Measurements from ENCODE around the gene HS2ST1.

Gene HS2ST1

DNA sequence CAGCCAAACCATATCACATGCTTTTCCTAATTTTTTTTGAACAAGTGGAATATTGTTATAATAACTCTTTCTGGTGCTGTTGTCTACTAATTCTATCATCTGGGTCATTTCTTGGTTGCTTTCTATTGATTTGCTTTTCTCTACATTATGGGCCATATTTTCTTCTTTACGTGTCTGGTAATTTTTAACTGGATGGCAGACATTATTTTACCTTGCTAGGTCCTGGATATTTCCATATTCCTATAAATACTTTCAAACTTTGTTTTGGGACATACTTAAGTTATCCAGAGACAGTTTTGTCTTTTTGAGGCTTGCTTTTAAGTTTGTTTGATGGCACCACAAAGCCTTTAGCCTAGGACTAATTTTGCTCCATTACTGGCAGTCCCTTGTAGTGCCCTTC, 11.3 kb downstream of the HS2ST1 start:
- Histone ChIP-seq H3K27ac (ENCODE audit: low read depth, low read length) (no peak overlapping the region), H3K9ac (ENCODE audit: low read depth, low read length) (no peak overlapping the region), H3K4me1 (ENCODE audit: insufficient read depth, low read length) (peaks cover 10% of the 10 kb centered on the region), H3K9me3 (ENCODE audit: insufficient read depth, low read depth, low read length) (peaks cover 33% of the 10 kb centered on the region), H3K27me3 (ENCODE audit: insufficient read depth, low read length) (no peaks in the 10 kb centered on the region), H3K36me3 (ENCODE audit: insufficient read depth, low read length) (peaks cover 4% of the 10 kb centered on the region; the same call in 1 of the 2 replicates), H3K4me3 (ENCODE audit: low read length) (no peak overlapping the region)
- WGBS, result 100% methylated on average over 1 of the region's 1 CpG

DNA sequence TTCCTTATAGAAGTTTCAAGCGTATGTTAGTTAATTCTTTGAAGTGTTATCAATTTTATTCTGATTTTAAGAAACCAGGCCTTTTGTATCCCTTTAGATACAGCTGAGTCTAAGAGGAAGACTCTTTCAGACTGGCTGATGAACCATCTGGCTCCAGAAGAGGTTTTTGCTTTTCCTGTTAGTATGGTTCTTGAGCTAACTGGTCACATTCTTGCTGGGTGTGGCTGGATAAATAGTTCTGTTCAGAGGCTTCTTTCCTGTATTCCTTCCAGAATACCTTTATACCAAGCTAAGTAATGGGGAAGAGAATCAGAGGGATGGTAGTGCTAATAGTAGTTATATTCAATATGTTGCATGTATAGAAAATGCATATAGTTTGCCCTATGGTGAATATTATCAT, 12.4 kb downstream of the HS2ST1 start:
- Histone ChIP-seq H3K9ac (ENCODE audit: low read depth, low read length) (no peak overlapping the region), H3K36me3 (ENCODE audit: insufficient read depth, low read length) (no peaks in the 10 kb centered on the region), H3K4me3 (ENCODE audit: low read length) (no peak overlapping the region), H3K27me3 (ENCODE audit: insufficient read depth, low read length) (no peaks in the 10 kb centered on the region), H3K4me1 (ENCODE audit: insufficient read depth, low read length) (peaks cover 15% of the 10 kb centered on the region), H3K27ac (ENCODE audit: low read depth, low read length) (no peak overlapping the region), H3K9me3 (ENCODE audit: insufficient read depth, low read depth, low read length) (peaks cover 28% of the 10 kb centered on the region)
- no CpG with 5 or more reads among the region's 1 CpG for WGBS

DNA sequence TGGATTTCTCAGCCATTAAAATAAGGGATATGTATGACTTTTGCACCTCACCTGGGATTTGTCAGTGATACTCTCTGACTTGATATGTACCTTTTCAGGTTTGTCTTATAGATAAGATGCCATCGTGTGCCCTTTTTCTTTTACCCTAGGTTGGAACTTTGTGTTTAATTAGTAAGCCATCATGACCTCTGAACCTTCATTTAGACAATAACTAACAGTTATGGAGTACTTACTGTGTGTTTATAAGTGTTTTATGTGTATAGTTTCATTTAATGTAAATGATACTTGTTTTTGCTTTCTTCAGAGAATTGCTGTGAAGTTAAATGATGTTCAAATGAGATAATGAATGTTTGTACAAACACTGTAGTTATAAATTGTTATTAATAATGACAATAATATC, 14.4 kb downstream of the HS2ST1 start:
- no CpG with 5 or more reads among the region's 1 CpG for whole genome bisulfite sequencing
- H3K36me3 ChIP-seq (ENCODE audit: insufficient read depth, low read length), result no peaks in the 10 kb centered on the region
- H3K27me3 ChIP-seq (ENCODE audit: insufficient read depth, low read length), result no peaks in the 10 kb centered on the region
- no peak overlapping the region for H3K4me3 ChIP-seq (ENCODE audit: low read length)
- no peak overlapping the region for H3K9ac ChIP-seq (ENCODE audit: low read depth, low read length)
- peaks cover 16% of the 10 kb centered on the region for H3K9me3 ChIP-seq (ENCODE audit: insufficient read depth, low read depth, low read length)
- H3K4me1 ChIP-seq (ENCODE audit: insufficient read depth, low read length), result peaks cover 33% of the 10 kb centered on the region
- H3K27ac ChIP-seq (ENCODE audit: low read depth, low read length), result no peak overlapping the region

DNA sequence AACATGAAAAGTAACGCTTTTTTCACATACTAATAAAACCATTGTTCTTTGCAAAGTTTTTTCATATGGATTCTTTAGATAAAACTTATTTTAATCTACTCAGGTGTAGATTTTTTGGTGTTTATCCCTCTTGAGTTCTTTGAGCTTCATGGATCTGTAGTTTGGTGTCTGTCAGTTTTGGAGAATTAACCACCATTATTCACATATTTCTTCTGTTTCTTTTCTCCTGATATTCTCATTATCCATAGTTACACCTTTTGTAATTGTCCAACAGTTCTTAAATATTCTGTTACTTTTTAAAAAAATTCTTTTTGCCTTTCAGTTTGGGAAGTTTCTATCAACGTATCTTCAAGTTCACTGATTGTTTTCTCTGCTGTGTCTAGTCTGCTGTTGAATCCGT, 18.6 kb downstream of the HS2ST1 start:
- WGBS, result 82% methylated on average over 2 of the region's 3 CpGs
- no peak overlapping the region for H3K4me3 ChIP-seq (ENCODE audit: low read length)
- H3K9ac ChIP-seq (ENCODE audit: low read depth, low read length), result no peak overlapping the region
- no peaks in the 10 kb centered on the region for H3K36me3 ChIP-seq (ENCODE audit: insufficient read depth, low read length)
- no peaks in the 10 kb centered on the region for H3K27me3 ChIP-seq (ENCODE audit: insufficient read depth, low read length)
- H3K4me1 ChIP-seq (ENCODE audit: insufficient read depth, low read length), result peaks cover 55% of the 10 kb centered on the region
- no peaks in the 10 kb centered on the region for H3K9me3 ChIP-seq (ENCODE audit: insufficient read depth, low read depth, low read length)
- H3K27ac ChIP-seq (ENCODE audit: low read depth, low read length), result peak overlapping the region; percentile 81; the same call in 1 of the 2 replicates

DNA sequence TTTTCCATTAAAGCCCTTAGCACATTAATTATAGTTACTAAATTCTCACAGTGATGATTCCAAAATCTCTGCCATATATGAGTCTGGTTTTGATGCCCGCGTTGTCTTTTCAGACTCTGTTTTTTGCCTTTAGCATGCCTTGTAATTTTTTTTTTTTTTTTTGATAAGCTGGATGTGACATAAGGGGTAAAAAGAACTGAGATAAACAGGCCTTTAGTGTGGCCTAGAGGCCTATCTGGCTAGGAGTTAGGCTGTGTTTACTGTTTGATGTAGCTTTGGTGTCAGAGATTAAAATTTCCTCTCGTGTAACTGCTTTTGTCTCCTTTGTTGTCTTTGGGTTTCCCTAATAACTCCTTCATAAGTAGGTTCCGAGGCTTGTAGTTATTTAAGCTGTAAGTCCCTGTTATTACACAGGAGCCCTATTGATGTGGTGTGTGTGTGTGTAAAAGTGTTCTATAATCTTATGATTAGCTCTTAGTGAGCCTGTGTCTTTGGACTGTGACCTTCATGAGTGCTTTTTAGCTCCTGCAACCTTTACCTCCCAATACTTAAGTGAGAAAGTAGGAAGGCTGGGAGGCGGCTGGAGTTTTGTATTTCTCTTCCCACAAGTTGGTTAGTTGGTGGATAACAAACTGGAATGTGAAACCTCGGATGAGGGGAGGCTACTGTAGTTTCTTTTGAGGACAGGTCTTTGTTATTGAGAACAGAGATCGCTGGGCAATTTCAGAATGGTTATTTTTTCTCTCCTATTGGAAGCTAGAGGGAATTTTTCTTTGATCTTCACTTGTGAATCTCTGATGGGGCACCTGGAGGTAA, 19.3 kb downstream of the HS2ST1 start:
- Histone ChIP-seq H3K9me3 (ENCODE audit: insufficient read depth, low read depth, low read length) (no peaks in the 10 kb centered on the region), H3K9ac (ENCODE audit: low read depth, low read length) (peak overlapping the region; percentile 37), H3K27me3 (ENCODE audit: insufficient read depth, low read length) (no peaks in the 10 kb centered on the region), H3K4me3 (ENCODE audit: low read length) (peak overlapping the region; percentile 26), H3K36me3 (ENCODE audit: insufficient read depth, low read length) (no peaks in the 10 kb centered on the region), H3K4me1 (ENCODE audit: insufficient read depth, low read length) (peaks cover 62% of the 10 kb centered on the region), H3K27ac (ENCODE audit: low read depth, low read length) (peak overlapping the region; percentile 81)
- 39% methylated on average over 7 of the region's 7 CpGs for WGBS

DNA sequence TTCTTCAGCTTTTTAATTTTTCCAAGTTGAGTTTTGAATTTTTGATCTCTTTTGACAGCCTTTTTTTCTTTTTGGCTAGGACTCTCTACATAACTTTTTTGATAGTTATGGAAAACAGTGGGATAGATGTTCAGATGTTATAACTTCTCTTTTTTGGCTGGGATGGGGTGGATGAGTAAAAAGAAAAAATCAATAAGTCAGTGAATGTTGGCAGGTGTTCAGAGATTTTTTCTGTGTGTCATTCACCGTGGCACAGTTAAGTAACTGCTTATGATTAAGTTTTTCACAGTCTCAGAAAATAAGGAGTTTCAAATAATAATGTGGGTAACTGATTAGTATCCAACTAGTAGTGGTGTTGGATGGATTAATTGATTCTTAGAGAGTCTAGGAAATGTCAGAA, 24.0 kb downstream of the HS2ST1 start:
- no peak overlapping the region for H3K9ac ChIP-seq (ENCODE audit: low read depth, low read length)
- no peaks in the 10 kb centered on the region for H3K9me3 ChIP-seq (ENCODE audit: insufficient read depth, low read depth, low read length)

DNA sequence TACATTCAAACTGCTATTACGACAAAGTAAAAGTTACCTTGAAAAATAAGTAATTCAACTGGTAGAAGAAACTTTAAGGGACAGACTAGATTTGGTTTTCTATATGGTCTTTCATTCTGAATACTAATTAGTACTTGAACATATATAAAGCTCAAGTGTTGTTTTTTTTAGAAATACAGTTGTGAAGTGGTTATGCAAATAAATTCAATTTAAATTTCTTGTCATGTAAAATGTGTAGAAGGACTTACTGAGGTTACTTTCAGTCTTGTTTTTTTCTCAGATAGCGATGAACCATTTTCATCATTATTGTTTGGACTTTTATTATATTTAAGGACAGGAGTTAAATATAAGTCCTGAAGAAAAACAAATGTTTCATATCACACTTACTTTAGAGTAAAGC, 24.4 kb downstream of the HS2ST1 start:
- Histone ChIP-seq H3K9ac (ENCODE audit: low read depth, low read length) (no peak overlapping the region), H3K27me3 (ENCODE audit: insufficient read depth, low read length) (no peaks in the 10 kb centered on the region), H3K27ac (ENCODE audit: low read depth, low read length) (no peak overlapping the region), H3K4me1 (ENCODE audit: insufficient read depth, low read length) (peaks cover 37% of the 10 kb centered on the region), H3K9me3 (ENCODE audit: insufficient read depth, low read depth, low read length) (no peaks in the 10 kb centered on the region), H3K36me3 (ENCODE audit: insufficient read depth, low read length) (no peaks in the 10 kb centered on the region), H3K4me3 (ENCODE audit: low read length) (no peak overlapping the region; the same call in 1 of the 2 replicates)
- WGBS, result no CpG with 5 or more reads among the region's 2 CpGs

More for the DNA sequence above, 24.0 kb downstream of the HS2ST1 start:
- Histone ChIP-seq H3K36me3 (ENCODE audit: insufficient read depth, low read length) (no peaks in the 10 kb centered on the region), H3K27me3 (ENCODE audit: insufficient read depth, low read length) (no peaks in the 10 kb centered on the region), H3K4me1 (ENCODE audit: insufficient read depth, low read length) (peaks cover 41% of the 10 kb centered on the region), H3K27ac (ENCODE audit: low read depth, low read length) (no peak overlapping the region), H3K4me3 (ENCODE audit: low read length) (no peak overlapping the region)
- WGBS, result 77% methylated on average over 1 of the region's 1 CpG

DNA sequence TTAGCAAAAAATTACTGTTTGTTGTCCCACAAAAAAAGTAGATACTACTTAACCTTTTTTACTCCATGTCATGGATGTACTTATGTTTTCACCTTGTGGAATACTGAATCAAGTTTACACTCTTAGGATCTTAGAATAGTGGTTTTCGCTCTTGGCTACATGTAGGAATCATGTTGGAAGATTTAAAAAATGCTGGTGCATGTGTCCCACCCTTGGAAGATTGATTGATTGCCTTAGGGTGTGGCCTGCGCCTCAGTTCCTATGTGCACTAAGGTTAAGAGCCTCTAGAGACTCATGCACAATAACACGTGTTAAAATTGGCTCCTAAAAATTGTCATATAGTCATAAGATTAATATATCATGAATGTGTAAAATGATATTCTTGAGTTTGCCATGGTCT, 25.0 kb downstream of the HS2ST1 start:
- WGBS, result 91% methylated on average over 2 of the region's 3 CpGs
- H3K4me1 ChIP-seq (ENCODE audit: insufficient read depth, low read length), result peaks cover 32% of the 10 kb centered on the region
- H3K27me3 ChIP-seq (ENCODE audit: insufficient read depth, low read length), result no peaks in the 10 kb centered on the region
- H3K36me3 ChIP-seq (ENCODE audit: insufficient read depth, low read length), result no peaks in the 10 kb centered on the region
- H3K27ac ChIP-seq (ENCODE audit: low read depth, low read length), result no peak overlapping the region
- no peaks in the 10 kb centered on the region for H3K9me3 ChIP-seq (ENCODE audit: insufficient read depth, low read depth, low read length)
- H3K9ac ChIP-seq (ENCODE audit: low read depth, low read length), result no peak overlapping the region
- no peak overlapping the region; the same call in 1 of the 2 replicates for H3K4me3 ChIP-seq (ENCODE audit: low read length)

DNA sequence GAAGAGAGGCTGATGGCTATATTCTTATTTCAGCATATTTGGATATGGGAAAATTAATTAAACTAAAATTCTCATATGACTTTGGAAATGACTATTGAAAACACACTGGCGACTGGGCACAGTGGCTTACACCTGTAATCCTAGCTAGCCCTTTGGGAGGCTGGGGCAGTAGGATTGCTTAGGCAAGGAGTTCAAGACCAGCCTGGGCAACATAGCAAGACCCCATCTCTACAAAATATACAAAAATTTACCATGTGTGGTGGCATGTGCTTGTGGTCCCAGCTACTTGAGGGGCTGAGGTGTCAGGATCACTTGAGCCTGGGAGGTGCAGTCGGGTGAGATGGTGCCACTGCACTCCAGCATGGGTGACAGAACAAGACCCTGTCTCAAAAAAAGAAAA, 26.2 kb downstream of the HS2ST1 start:
- H3K36me3 ChIP-seq (ENCODE audit: insufficient read depth, low read length), result no peaks in the 10 kb centered on the region
- H3K27ac ChIP-seq (ENCODE audit: low read depth, low read length), result no peak overlapping the region
- no peak overlapping the region for H3K9ac ChIP-seq (ENCODE audit: low read depth, low read length)
- H3K9me3 ChIP-seq (ENCODE audit: insufficient read depth, low read depth, low read length), result no peaks in the 10 kb centered on the region
- H3K27me3 ChIP-seq (ENCODE audit: insufficient read depth, low read length), result no peaks in the 10 kb centered on the region
- peaks cover 25% of the 10 kb centered on the region for H3K4me1 ChIP-seq (ENCODE audit: insufficient read depth, low read length)
- 100% methylated on average over 2 of the region's 2 CpGs for WGBS
- H3K4me3 ChIP-seq (ENCODE audit: low read length), result no peak overlapping the region

DNA sequence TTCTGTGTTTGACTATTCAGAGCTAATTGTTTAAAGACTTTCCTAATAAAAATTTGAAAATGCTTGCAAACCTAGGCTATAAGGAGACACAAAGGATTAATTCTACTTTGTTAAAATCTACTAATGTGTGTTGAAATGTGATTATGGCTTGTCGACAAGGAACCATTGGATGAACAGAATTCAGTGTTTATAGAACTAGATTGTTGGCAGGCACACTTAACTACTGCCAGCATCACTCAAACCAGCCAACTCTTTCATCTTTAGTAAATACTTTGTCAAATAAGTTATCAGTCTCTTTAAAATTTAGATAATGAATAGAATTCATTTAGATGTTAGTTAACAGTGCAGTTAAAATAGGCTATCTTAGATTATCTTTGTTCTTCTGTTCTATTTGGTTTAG, 27.6 kb downstream of the HS2ST1 start:
- no peaks in the 10 kb centered on the region for H3K27me3 ChIP-seq (ENCODE audit: insufficient read depth, low read length)
- no peaks in the 10 kb centered on the region for H3K36me3 ChIP-seq (ENCODE audit: insufficient read depth, low read length)
- H3K4me3 ChIP-seq (ENCODE audit: low read length), result no peak overlapping the region
- no peak overlapping the region for H3K27ac ChIP-seq (ENCODE audit: low read depth, low read length)
- H3K9ac ChIP-seq (ENCODE audit: low read depth, low read length), result no peak overlapping the region
- 83% methylated on average over 1 of the region's 1 CpG for WGBS
- peaks cover 25% of the 10 kb centered on the region for H3K4me1 ChIP-seq (ENCODE audit: insufficient read depth, low read length)
- H3K9me3 ChIP-seq (ENCODE audit: insufficient read depth, low read depth, low read length), result no peaks in the 10 kb centered on the region

DNA sequence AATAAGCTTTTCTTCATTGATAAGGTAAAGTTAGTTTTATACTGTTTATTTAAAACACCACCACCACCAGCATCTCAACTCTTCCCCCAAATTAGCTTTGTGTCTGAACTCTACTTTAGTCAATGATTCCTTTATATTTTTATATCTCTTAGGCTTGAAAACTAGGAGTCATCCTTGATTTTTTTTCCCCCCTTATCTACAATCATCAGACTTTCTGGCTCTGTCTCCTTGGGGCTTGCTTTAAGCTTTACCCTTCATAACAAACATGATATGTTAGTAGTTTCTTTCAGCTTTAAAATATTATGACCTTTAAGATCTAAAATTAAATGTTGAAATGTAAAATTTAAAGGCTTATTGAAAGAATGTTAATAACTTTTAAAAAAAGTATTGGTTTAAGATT, 28.3 kb downstream of the HS2ST1 start:
- Histone ChIP-seq H3K27ac (ENCODE audit: low read depth, low read length) (no peak overlapping the region), H3K4me1 (ENCODE audit: insufficient read depth, low read length) (peaks cover 18% of the 10 kb centered on the region), H3K36me3 (ENCODE audit: insufficient read depth, low read length) (no peaks in the 10 kb centered on the region), H3K9me3 (ENCODE audit: insufficient read depth, low read depth, low read length) (no peaks in the 10 kb centered on the region), H3K9ac (ENCODE audit: low read depth, low read length) (no peak overlapping the region), H3K27me3 (ENCODE audit: insufficient read depth, low read length) (no peaks in the 10 kb centered on the region), H3K4me3 (ENCODE audit: low read length) (no peak overlapping the region)

DNA sequence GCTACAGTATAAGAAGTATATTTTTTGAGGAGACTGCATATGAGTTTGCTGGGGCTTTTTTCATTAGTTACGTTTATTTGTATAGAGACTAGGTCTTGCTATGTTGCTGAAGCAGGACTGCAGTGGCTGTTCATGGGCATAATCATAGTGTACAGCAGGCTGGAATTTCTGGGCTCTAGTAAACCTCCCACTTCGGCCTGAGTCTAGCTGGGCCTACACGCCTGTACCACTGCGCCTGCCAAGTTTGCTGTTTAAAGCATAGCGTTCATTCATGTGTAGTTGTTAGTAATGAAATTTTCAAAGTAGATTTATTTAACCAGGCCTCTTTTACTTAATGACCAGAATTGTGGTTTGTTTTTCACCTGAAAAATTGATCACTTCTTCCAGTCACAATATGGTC, 33.8 kb downstream of the HS2ST1 start:
- H3K4me3 ChIP-seq (ENCODE audit: low read length), result no peak overlapping the region
- WGBS, result 96% methylated on average over 5 of the region's 5 CpGs
- H3K36me3 ChIP-seq (ENCODE audit: insufficient read depth, low read length), result no peaks in the 10 kb centered on the region
- H3K27ac ChIP-seq (ENCODE audit: low read depth, low read length), result no peak overlapping the region
- no peaks in the 10 kb centered on the region for H3K9me3 ChIP-seq (ENCODE audit: insufficient read depth, low read depth, low read length)
- peaks cover 11% of the 10 kb centered on the region for H3K4me1 ChIP-seq (ENCODE audit: insufficient read depth, low read length)
- H3K27me3 ChIP-seq (ENCODE audit: insufficient read depth, low read length), result no peaks in the 10 kb centered on the region
- H3K9ac ChIP-seq (ENCODE audit: low read depth, low read length), result no peak overlapping the region

Measured in HUES64 (cell line).